Immature natural killer cell (primary cell): ENCODE data around the gene STK38L. TPM values are rescaled to one million over a fixed set of nuclear protein-coding genes. Genes with fewer than 3 reads are reported as not detected.
"Not testable (repeated sequence)": the region's sequence is repeated elsewhere in the genome, so short reads cannot be mapped to it uniquely, and the experiment has no call there.

Experiments used
- DNase-seq, 3 donors: peaks; one replicate each; pipeline ENCODE4 v3.0.0; 2022; ENCODE audit warnings: mixed read lengths in 1 of 3
- H3K27ac Mint-ChIP-seq, 6 donors: one replicate each; pipeline ENCODE4 v1.8.0; 2020; ENCODE audit warnings: mixed read lengths in 6 of 6, mild to moderate bottlenecking in 5 of 6, inconsistent platforms in 4 of 6, moderate library complexity in 3 of 6
- H3K27me3 Mint-ChIP-seq, 3 donors: one replicate each; pipeline ENCODE4 v1.8.0; 2020 to 2021; ENCODE audit warnings: low read depth in 3 of 3, mild to moderate bottlenecking in 3 of 3, mixed read lengths in 3 of 3, moderate library complexity in 3 of 3, inconsistent platforms in 1 of 3
- H3K36me3 Mint-ChIP-seq, 3 donors: one replicate each; pipeline ENCODE4 v1.8.0; 2020; ENCODE audit warnings: mixed read lengths in 3 of 3, inconsistent platforms in 2 of 3, mild to moderate bottlenecking in 2 of 3
- H3K4me1 Mint-ChIP-seq, 2 donors: one replicate each; pipeline ENCODE4 v1.8.0; 2020; ENCODE audit warnings: inconsistent platforms in 2 of 2, mild to moderate bottlenecking in 2 of 2, mixed read lengths in 2 of 2, moderate library complexity in 1 of 2
- H3K4me3 Mint-ChIP-seq, 5 donors: one replicate each; pipeline ENCODE4 v1.8.0; 2020; ENCODE audit warnings: mild to moderate bottlenecking in 5 of 5, mixed read lengths in 5 of 5, inconsistent platforms in 3 of 5, moderate library complexity in 3 of 5
- H3K9me3 Mint-ChIP-seq, 6 donors: one replicate each; pipeline ENCODE4 v1.8.0; 2020; ENCODE audit warnings: mild to moderate bottlenecking in 6 of 6, mixed read lengths in 6 of 6, inconsistent platforms in 4 of 6, moderate library complexity in 3 of 6
- polyA plus RNA-seq, 3 donors: library from polyadenylated mRNA; unstranded; fragments of 300-500 nt; fragmentation: Illumina TruSeq; gene quantifications; one replicate each; pipeline ENCODE4 v1.2.3, GENCODE V29; 2021

STK38L gene
- polyA plus RNA-seq, 3 donors from 2014 or later, result 9.7 to 12.4 (median 11.7) TPM

- H3K27me3 Mint-ChIP-seq, result peaks cover 0 to 2% (median 0%) of the 10 kb centered on the region in 3 donors
- peaks cover 0 to 6% (median 0%) of the 10 kb centered on the region in 3 donors for H3K36me3 Mint-ChIP-seq
- H3K27ac Mint-ChIP-seq, result no peak overlapping the region
- no peak for DNase-seq
- H3K9me3 Mint-ChIP-seq, result peaks cover 0 to 1% (median 0%) of the 10 kb centered on the region in 6 donors
- no peaks in the 10 kb centered on the region for H3K4me1 Mint-ChIP-seq
- H3K4me3 Mint-ChIP-seq, result no peak overlapping the region
These were observed 30.0 kb upstream of the STK38L start for GRCh38 chr12:27213830-27214787.

GRCh38 chr12:27217590-27217989 is 26.5 kb upstream of the STK38L start:
- no peak overlapping the region for H3K4me3 Mint-ChIP-seq
- peaks cover 0 to 6% (median 0%) of the 10 kb centered on the region in 3 donors for H3K36me3 Mint-ChIP-seq
- no peaks in the 10 kb centered on the region for H3K9me3 Mint-ChIP-seq
- H3K27me3 Mint-ChIP-seq, result peaks cover 0 to 2% (median 0%) of the 10 kb centered on the region in 3 donors
- DNase-seq, result no peak
- H3K4me1 Mint-ChIP-seq, result no peaks in the 10 kb centered on the region
- no peak overlapping the region for H3K27ac Mint-ChIP-seq

GRCh38 chr12:27219693-27220054 is 24.4 kb upstream of the STK38L start:
- no peak overlapping the region for H3K27ac Mint-ChIP-seq
- no peaks in the 10 kb centered on the region for H3K4me1 Mint-ChIP-seq
- no peak for DNase-seq
- H3K4me3 Mint-ChIP-seq, result no peak overlapping the region
- H3K9me3 Mint-ChIP-seq, result no peaks in the 10 kb centered on the region
- H3K27me3 Mint-ChIP-seq, result peaks cover 0 to 7% (median 3%) of the 10 kb centered on the region in 3 donors
- no peaks in the 10 kb centered on the region for H3K36me3 Mint-ChIP-seq

- Mint-ChIP-seq H3K36me3 (no peaks in the 10 kb centered on the region), H3K27me3 (peaks cover 0 to 7% (median 3%) of the 10 kb centered on the region in 3 donors), H3K4me3 (no peak overlapping the region), H3K9me3 (no peaks in the 10 kb centered on the region), H3K4me1 (no peaks in the 10 kb centered on the region), H3K27ac (no peak overlapping the region)
- no peak for DNase-seq
These were observed 23.8 kb upstream of the STK38L start for GRCh38 chr12:27220055-27220987.

GRCh38 chr12:27220988-27221345 is 23.1 kb upstream of the STK38L start:
- no peak overlapping the region for H3K27ac Mint-ChIP-seq
- H3K36me3 Mint-ChIP-seq, result no peaks in the 10 kb centered on the region
- DNase-seq, result no peak
- peaks cover 0 to 7% (median 3%) of the 10 kb centered on the region in 3 donors for H3K27me3 Mint-ChIP-seq
- H3K4me1 Mint-ChIP-seq, result no peaks in the 10 kb centered on the region
- H3K4me3 Mint-ChIP-seq, result no peak overlapping the region
- no peaks in the 10 kb centered on the region for H3K9me3 Mint-ChIP-seq

- no peaks in the 10 kb centered on the region for H3K4me1 Mint-ChIP-seq
- no peaks in the 10 kb centered on the region for H3K9me3 Mint-ChIP-seq
- no peaks in the 10 kb centered on the region for H3K36me3 Mint-ChIP-seq
- no peak for DNase-seq
- no peak overlapping the region for H3K4me3 Mint-ChIP-seq
- H3K27me3 Mint-ChIP-seq, result peaks cover 0 to 7% (median 3%) of the 10 kb centered on the region in 3 donors
- no peak overlapping the region for H3K27ac Mint-ChIP-seq
These were observed 22.3 kb upstream of the STK38L start for GRCh38 chr12:27221625-27222387.

- Mint-ChIP-seq H3K9me3 (no peaks in the 10 kb centered on the region), H3K27me3 (peaks cover 0 to 9% (median 3%) of the 10 kb centered on the region in 3 donors), H3K4me1 (no peaks in the 10 kb centered on the region), H3K27ac (no peak overlapping the region), H3K4me3 (no peak overlapping the region), H3K36me3 (peaks cover 0 to 4% (median 0%) of the 10 kb centered on the region in 3 donors)
- DNase-seq, result no peak
These were observed 17.6 kb upstream of the STK38L start for GRCh38 chr12:27226407-27226929.

- H3K27ac Mint-ChIP-seq, result no peak overlapping the region
- no peaks in the 10 kb centered on the region for H3K4me1 Mint-ChIP-seq
- peaks cover 0 to 4% (median 2%) of the 10 kb centered on the region in 3 donors for H3K27me3 Mint-ChIP-seq
These were observed 14.7 kb upstream of the STK38L start for GRCh38 chr12:27229367-27229766.

GRCh38 chr12:27231374-27231773 is 12.7 kb upstream of the STK38L start:
- H3K27ac Mint-ChIP-seq, H3K27me3 Mint-ChIP-seq, H3K9me3 Mint-ChIP-seq, DNase-seq, H3K4me3 Mint-ChIP-seq, H3K36me3 Mint-ChIP-seq, H3K4me1 Mint-ChIP-seq: not testable (repeated sequence)

More at GRCh38 chr12:27229367-27229766, 14.7 kb upstream of the STK38L start:
- Mint-ChIP-seq H3K4me3 (no peak overlapping the region), H3K9me3 (no peaks in the 10 kb centered on the region), H3K36me3 (peaks cover 0 to 9% (median 0%) of the 10 kb centered on the region in 3 donors)
- no peak for DNase-seq

GRCh38 chr12:27233814-27234213 is 10.3 kb upstream of the STK38L start:
- no peaks in the 10 kb centered on the region for H3K9me3 Mint-ChIP-seq
- no peak for DNase-seq
- H3K4me1 Mint-ChIP-seq, result no peaks in the 10 kb centered on the region
- peaks cover 0 to 9% (median 0%) of the 10 kb centered on the region in 3 donors for H3K36me3 Mint-ChIP-seq
- no peak overlapping the region for H3K4me3 Mint-ChIP-seq
- H3K27me3 Mint-ChIP-seq, result peaks cover 0 to 8% (median 4%) of the 10 kb centered on the region in 3 donors
- H3K27ac Mint-ChIP-seq, result no peak overlapping the region

GRCh38 chr12:27236498-27236897 is 7.6 kb upstream of the STK38L start:
- peaks cover 0 to 6% (median 3%) of the 10 kb centered on the region in 3 donors for H3K27me3 Mint-ChIP-seq
- no peaks in the 10 kb centered on the region for H3K9me3 Mint-ChIP-seq
- no peak overlapping the region for H3K4me3 Mint-ChIP-seq
- H3K27ac Mint-ChIP-seq, result no peak overlapping the region
- H3K36me3 Mint-ChIP-seq, result peaks cover 0 to 4% (median 0%) of the 10 kb centered on the region in 3 donors
- DNase-seq, result no peak
- no peaks in the 10 kb centered on the region for H3K4me1 Mint-ChIP-seq

- Mint-ChIP-seq H3K36me3 (peaks cover 0 to under 1% (median 0%) of the 10 kb centered on the region in 3 donors), H3K4me3 (no peak overlapping the region), H3K9me3 (no peaks in the 10 kb centered on the region), H3K4me1 (peaks cover 0 to under 1% of the 10 kb centered on the region in 2 donors), H3K27ac (peak overlapping the region in 3 of 6 donors; percentile 0 to 27 (median 23)), H3K27me3 (peaks cover 0 to 6% (median 3%) of the 10 kb centered on the region in 3 donors)
- no peak for DNase-seq
These were observed 6.0 kb upstream of the STK38L start for GRCh38 chr12:27237790-27238771.
